ENCODE measurements around the gene CXCR3. TPM values are rescaled to one million over a fixed set of nuclear protein-coding genes. Genes with fewer than 3 reads are reported as not detected.

CXCR3 gene
- total and polyA plus RNA-seq, 2 of the 13 experiments (the other 11 are each of a cell fraction or from before 2014, with no cell fraction given) = 0.18 TPM; not detected in 1

DNA sequence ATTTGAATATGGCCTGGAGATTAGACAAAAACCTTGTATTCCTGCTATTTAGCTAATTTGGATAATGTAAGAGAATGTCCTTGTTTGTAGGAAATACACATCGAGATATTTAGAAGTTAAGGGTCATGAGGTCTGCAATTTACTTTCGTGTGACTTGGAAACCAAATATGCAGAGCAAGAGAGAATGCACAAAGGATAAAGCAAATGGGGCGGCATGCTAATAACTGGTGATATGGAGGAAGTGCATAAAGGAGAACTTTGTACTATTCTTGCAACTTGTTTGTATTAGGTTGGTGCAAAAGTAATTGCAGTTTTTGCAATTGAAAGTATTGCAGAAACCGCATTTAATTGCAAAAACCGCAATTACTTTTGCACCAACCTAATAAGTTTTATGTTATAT, 7.2 kb upstream of the CXCR3 start (continued):
- TF ChIP-seq PRDM10 (CRISPR knock-in tag; IDR thresholded peaks at IDR 0.05; ENCODE audit: low read depth) (no peak), ZMYM4 (CRISPR knock-in tag; IDR thresholded peaks at IDR 0.05) (no peak), BRD4 (CRISPR knock-in tag; IDR thresholded peaks at IDR 0.05) (no peak), ZNF160 (CRISPR knock-in tag; IDR thresholded peaks at IDR 0.05) (no peak), NFE2 (CRISPR knock-in tag; IDR thresholded peaks at IDR 0.05) (no peak)

- Histone ChIP-seq H3K4me2 (ENCODE audit: low read depth, low read length) (0 out of 2 replicates have a peak overlapping the region, but pooled peaks have one; percentile 65), H2AFZ (ENCODE audit: low read length) (no peak overlapping the region), H3K9ac (ENCODE audit: insufficient read depth, low read depth, low read length) (no peak overlapping the region), H3K36me3 (replicated peaks in 1 of 2; ENCODE audit: control insufficient read depth in 1 of 2, insufficient read depth in 2 of 2, low read length in 2 of 2) (no peaks in the 10 kb centered on the region), H3K9me3 (ENCODE audit: low read length) (no peaks in the 10 kb centered on the region), H4K20me1 (ENCODE audit: insufficient read depth, low read length) (no peaks in the 10 kb centered on the region), H3K4me1 (ENCODE audit: insufficient read depth, low read length) (peaks cover 58% of the 10 kb centered on the region), H3K79me2 (ENCODE audit: insufficient read depth, low read length) (no peaks in the 10 kb centered on the region), H3K4me3 (replicated peaks in 1 of 3; ENCODE audit: insufficient read depth in 1 of 3, low read depth in 2 of 3, low read length in 3 of 3) (no peak overlapping the region), H3K27ac (ENCODE audit: extremely low read length, insufficient read depth, low read length) (no peak overlapping the region), H3K27me3 (ENCODE audit: control insufficient read depth in 1 of 2, insufficient read depth in 2 of 2, low read length in 2 of 2) (no peaks in the 10 kb centered on the region)
- intact Hi-C loops (cut with micrococcal nuclease; ENCODE audit: unreplicated experiment) (no loop called here), in situ Hi-C loops (cut with HindIII; ENCODE audit: extremely low pct_ligation_motif_present, low pct_unique_long_range_greater_than_20kb) (no loop called here)
- TF ChIP-seq ZNF333 (CRISPR knock-in tag; IDR thresholded peaks at IDR 0.05; ENCODE audit: borderline replicate concordance) (no peak), ZNF629 (CRISPR knock-in tag; conservative IDR thresholded peaks at IDR 0.05) (peak; percentile 73)
- FAIRE-seq (no peak), DNase-seq (ENCODE audit: low spot score) (no peak), ATAC-seq (no peak)
- BruUV-seq (replicated peaks) = no TSS peak
- ChIA-PET POLR2A (interaction anchor here (0.9 kb wide), 1 partner anchor 505 kb away, joined by 3 read pairs; the partner anchor contains the start of gene MED12), CTCF (ENCODE audit: low intra/inter-chr PET ratio, low total read pairs) (no interaction called here)
- 72% methylated on average over 2 of the region's 3 CpGs for WGBS (ENCODE audit: low lambda C conversion rate)
Measured at GRCh38 chrX:71623714-71624113, 5.4 kb upstream of the CXCR3 start.

All from HepG2 (cell line).